Activated CD4-positive, alpha-beta T cell treated with anti-CD3 and anti-CD28 coated beads for 48 hours (primary cell): Measurements from ENCODE around the gene PPP3CA.
A peak's percentile ranks its signal among the peaks of the same experiment; 100 is the strongest.

Source experiments
- DNase-seq: peaks from one replicate; pipeline ENCODE4 v3.0.0-alpha.2; 2020

PPP3CA gene

DNA sequence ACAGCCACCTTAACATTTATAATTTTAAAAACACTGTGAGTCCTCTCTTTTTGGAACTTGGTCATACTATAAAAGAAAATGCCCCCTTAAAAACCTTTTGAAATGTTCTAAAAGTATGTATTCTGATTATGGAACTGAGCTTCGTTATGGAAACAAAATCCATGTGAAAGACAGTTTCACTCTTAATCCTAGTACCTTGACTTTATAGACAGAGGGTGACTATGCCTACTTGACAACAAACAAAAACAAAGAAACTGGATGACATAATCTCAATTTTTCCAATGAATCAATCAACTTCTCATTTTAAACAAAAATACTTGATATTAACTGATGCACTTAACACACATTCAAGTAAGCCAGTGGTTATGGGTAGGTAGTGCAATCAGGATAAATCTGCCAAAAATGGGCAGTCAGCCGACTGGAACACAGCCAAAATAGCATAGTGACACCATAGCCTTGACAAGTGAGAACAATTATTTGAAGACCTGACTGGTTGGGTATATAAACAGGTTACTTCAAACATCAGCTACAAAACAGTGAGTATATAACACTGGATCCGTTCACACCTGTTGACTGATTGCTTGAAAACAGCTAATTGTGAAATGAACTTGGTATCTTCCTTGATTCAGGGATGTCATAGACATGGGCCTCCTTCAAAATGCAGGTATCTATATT, 265.5 kb downstream of the PPP3CA start:
- no peak for DNase-seq

DNA sequence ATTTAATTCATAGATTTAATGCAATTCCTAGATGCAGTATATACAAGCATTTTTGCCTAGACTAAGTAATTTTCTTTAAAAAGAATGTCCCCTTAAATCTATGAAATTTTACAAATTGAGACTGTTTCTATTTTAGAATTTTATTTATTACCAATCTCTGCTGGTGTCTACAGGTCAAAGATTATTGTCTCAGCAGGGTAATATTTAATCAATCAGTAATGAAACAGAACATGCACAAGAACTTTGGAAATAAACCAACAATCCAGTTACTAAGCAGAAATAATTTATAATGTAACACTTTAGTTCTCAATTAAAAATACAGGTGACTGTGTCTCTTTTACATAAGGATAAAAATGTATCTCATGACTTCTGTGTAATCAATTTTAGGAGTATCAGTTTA, 266.2 kb downstream of the PPP3CA start:
- DNase-seq = no peak

DNA sequence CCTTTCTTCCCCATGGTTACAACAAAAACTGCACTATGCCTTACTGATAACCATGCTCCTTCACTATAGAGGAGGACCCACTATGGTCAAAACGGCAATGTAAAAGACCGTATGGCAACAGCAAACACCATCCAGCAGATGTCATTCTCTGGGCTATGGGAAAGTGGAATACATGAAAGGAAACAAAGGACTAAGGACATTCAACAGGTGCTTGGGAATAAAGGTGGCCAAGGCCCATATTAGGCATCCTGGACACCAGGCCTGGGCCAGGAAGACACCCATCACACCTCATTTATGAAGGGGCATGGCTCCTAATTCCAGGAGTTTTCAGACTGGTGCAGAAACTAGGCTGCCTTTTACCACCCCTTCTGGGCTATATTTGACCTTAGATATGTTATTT, 268.4 kb downstream of the PPP3CA start:
- no peak for DNase-seq

DNA sequence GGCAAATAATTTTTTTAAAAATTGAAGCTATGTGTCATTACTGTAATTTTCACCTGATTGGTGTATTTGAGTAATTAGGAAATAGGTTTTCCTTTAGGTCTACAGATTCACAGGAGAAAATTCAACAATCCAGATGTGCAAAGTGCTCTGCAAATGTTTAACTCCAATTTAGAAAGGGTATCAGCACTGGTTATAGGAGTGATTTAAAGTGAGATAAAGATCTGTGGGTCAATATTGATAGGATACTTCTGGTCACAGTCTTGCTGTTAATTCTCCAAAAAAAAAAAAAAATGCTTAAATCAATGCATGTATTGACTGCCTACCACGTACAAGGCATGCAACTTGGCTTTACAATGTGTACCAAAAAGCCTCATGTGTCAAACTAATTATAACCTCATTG, 271.3 kb downstream of the PPP3CA start:
- no peak for DNase-seq

DNA sequence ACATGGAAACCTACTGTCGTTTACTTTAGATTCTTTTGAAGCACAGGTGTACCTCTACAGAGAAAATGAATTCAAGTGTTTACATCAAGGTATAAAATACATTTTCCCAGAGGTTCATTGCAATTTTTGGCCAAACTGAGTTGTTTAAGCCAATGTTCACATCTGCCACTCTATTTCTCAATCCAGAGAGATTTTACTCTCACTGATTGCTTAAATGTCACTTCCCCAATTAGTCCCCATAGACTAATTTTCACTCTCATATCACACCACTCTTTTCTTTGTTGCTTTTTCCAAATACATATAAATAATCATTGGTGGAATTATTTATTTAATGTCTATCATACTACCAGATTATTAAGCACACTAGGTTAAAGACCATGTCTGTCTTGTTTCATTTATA, 271.8 kb downstream of the PPP3CA start:
- DNase-seq = no peak

DNA sequence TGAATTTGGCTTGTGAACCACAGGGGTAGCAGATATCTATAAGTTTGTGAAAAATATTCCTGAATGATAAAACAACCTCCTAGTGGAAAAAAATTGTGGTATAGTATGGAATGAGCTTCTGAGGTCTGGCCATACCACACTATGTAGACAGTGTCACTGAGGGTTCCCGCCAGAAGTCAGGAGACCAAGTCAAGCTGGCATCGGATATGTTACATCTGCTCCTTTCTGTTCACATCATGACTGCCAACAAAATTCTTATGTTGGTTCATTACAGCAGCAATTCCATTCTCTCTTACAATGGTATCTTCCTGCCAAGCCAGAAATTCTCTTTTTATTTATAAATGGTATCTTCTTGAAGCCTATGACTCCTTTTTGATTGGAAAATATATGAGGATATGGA, 273.0 kb downstream of the PPP3CA start:
- DNase-seq = no peak

DNA sequence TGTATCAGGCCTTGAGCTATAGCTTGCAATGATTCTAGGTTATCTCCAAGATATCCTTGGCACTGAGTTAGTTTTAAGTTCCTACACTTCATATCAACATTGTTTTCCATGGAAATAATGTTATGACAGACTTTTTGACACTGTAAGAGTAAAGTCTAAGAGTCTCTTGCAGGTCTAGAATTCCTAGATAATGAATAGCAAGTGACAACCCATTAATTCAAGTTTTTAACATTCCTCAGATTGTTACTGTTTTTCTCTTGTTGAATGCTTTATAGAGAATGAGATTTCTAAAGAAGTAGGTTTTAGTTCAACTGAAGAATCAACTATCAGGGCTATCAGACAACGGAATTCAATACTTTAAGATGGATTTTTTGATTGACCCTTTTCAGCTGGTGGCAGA, 276.1 kb downstream of the PPP3CA start:
- DNase-seq = no peak

DNA sequence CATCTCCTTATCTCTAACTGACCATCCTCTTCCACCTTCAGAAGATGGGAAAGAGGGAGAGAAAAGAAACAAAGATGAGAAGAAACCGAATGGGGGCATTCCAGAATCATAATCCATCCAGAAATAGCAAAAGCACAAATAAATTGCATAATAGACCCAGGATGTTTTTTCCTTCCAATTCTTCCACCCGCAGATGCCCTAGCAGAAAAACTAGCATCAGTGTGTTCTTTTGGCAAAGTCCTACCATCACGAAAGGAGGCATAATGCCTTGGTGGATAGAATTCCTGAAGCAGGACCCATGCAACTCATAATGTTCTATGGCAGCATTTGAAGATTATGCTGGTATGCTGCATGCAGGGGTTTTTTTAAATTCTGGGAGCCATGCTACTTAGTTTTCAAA, 279.2 kb downstream of the PPP3CA start:
- DNase-seq = no peak

DNA sequence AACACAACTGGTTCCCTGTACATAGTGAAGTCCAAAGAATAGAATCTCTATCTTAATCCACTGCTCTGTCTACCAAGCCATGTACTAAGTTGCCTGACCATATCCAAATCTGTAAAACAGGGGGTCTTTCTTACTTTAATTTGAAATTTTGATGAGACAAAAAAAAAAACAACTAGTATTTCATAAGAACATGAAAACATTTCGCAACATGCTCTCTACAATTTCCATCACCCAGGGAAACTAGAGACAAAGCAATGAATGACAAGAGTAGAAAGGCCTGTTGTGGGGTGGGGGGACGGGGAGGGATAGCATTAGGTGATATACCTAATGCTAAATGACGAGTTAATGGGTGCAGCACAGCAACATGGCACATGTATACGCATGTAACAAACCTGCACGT, 279.9 kb downstream of the PPP3CA start:
- no peak for DNase-seq

DNA sequence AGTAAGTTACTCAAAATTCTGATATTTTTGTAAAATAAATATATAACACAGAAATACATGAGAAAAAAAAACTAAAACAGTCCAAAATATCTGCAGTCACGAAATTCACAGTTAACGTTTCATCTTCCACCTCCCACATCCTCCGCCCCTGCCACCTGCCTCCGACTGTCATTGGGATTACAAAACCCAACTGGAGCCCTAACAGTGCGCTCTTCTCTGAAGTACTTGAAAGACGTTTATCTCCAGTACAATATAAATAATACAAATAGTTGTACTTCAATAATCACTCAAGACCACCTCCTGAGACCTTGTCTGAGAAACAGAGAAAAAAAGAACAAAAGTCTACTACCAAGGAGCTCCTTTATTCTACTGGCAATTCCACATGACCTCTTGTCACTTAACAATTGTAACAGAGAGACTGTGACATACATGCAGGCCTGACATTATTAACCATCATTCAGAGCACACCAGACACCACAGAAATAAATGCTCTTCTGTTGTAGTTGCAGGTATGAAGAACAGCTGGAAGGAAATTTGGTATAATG, 280.6 kb downstream of the PPP3CA start:
- no peak for DNase-seq

DNA sequence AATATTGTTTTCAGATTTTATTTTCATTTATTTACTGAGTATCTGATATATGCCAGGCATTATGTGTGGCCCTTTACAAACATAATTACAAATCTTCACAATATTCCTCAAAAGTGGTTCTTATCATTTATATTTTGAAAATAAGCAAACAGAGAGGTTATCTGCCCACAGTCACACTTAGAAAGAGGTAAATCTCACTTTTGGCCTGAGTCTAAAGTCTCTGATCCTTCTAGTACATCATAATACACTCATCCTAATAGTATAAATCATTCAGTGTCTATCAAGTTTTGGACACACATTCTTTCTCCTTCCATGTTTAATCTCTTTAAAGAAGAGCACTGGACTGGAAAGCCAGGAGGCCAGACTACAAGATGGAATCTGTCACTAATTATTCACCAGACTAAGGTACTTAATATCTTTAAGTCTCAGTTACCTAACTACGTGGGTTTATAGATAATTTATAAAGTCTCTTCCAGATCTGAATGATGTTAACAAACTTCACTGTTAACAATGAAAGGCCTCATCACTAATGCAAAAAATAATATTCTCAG, 281.3 kb downstream of the PPP3CA start:
- no peak for DNase-seq

DNA sequence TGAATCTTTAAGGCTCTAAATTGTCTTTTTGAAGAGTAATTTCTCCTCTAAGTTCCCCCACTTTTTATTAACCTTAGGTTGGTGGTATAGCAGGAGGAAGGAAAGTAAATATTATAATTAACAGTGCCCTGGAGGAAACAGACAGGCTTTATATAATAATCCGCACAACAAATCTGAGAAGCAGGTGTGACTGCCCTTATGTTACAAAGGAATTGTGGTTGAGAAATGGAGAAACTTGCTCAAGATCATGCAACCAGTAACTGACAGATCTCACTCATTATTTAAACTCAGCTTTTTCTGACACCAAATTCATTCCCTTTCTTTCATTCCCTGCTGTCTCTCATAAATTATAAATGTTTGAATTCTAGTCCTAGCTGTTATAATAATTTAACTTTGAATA, 282.0 kb downstream of the PPP3CA start:
- DNase-seq = no peak

DNA sequence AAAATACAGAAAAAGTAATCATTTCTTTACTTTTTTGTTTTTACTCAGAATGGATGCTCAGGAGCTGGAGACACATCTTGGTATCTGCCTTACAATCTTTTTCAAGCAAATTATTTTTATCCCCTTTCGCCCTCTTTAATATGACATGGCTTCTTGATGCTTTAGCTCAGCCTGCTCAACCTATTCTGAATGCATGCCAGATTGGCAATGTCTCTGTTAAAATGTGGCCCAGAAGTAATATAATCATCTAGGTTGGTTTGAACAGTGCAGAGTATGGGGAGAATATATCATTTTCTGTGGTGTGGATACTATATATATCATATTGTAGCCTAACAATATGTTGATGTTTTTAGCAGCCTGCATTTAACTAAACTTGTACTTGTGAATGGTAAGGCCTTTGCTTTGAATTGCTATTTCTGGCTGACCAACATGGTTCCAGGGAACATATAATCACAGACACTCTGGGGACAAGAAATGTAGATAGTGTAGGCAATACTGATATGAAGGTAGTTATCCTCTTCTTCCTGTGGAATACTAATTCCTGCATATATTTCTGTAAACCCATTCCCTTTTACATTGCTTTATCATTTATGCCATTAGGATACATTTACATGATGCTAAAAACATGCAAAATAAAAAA, 282.7 kb downstream of the PPP3CA start:
- DNase-seq = no peak

DNA sequence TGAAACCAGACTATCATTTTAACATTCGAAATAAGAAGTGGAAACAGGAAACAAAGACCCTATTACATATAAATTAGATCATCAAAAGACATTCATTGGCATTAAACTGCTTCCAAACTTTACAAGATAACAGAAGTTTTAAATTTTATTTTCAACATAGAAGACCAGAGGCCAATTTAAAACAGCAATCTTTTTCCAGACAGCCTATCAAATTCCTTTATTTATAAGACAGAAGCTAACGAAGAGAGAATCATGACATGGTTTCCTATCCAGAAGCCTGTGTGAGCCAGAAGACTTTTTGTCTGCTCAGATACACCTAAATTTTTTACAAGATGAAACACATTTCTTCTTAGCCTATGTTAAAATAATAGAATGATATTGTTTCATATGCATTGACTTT, 291.9 kb downstream of the PPP3CA start:
- DNase-seq = no peak

DNA sequence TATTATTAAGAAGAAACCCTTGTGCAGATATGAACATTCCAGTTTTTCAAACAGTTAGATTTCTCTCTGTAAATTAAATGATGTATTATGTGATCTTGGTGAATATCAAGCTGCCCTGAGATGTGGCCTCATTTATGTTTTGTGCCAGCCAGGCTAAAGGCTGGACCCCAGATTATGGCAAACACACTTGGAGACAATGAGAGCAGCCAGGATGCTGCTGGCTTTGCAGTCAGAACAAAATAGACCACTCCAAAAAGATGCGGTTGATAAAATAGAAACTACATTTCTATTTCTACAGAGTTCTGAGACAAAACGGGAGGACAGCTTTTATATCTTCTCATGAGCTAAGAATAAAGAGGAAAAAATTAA, 296.5 kb downstream of the PPP3CA start:
- DNase-seq = no peak

DNA sequence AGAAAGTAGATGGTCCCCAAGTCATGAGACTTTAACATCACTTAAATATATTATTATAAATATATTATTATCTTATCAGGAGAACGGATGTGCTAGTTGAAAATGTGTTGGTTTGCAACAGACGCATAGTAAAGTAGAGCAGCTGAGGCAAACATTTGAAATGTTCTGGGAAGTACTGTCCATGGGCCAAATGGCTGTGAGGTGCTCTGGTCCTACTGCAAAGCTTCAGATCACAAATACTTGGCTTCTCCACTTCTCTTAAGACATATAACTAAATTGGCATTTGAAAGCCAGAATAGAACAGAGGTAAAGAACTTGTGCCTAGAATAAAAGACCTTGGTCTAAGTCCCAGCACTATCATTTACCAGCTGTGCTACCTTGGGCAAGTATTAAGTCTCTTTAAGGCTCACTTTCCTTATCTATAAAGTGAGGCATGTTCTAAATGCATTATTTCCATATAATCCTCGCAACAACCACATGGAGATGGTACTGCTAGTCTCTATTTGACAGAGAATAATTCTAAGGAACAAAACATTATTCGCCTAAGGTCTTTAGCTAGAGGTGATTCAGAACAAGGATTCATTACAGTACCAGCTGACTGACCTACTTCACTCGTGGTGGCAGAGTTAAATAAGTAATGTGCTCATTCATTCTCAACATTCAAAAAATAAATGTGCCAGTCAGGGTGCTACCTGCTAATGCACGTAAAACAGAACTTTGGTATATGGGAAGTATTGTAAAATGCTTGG, 297.1 kb downstream of the PPP3CA start:
- no peak for DNase-seq

DNA sequence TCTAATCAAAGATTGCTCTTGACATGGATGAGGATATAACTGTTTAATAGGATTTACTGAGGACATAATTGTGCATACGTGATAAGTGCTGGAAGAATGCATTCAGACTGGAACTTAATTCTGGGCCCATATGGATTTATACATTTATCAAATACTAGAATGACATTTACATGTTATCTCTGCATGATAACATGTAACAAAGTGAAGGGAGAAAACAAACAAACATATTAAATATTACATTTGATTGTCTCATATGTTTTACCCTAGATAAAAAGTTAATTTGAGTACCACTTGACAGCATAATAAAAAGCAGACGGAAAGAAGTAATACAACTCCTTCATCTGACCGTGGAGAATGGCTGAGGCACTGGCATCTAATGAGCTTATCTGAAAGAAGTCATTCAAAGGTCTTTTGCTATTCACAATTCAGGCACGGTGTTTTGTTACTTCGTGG, 297.8 kb downstream of the PPP3CA start:
- DNase-seq = no peak

DNA sequence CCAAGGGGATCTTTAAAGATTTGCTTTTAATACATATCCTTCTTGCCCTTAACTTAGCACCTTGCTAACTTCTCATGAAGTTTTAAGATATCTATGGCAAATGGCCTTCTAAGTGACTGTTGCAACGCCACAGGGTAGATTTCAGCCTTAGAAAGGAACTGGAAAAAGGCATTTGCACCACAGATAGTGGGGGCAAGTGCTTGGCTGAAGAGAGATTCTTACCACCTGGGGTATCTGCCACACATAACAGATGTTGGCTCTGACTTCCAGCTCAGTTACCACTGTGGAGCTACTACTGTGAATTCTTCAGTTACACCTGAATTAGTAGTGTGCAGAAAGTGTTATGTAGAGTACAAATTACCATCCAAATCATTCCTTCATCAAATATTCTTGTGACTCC, 302.6 kb downstream of the PPP3CA start:
- DNase-seq = no peak

DNA sequence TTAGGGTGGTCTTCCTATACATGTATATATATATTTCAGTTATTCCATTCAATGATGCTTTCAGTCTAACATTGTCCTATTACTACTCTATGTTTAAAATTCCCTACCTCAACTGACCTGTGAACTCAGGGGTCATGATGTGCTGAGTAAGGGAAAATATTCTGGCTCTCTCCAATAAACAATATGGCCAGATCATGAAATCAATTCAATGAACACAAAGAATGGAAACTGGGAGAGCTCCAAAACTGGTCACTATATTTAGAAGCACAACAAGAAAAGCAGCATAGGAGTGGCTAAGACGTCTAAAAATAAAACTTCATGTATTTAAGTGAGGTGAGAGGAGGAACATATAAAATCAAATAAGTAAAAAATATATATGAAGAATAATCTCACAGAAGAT, 304.5 kb downstream of the PPP3CA start:
- no peak for DNase-seq

DNA sequence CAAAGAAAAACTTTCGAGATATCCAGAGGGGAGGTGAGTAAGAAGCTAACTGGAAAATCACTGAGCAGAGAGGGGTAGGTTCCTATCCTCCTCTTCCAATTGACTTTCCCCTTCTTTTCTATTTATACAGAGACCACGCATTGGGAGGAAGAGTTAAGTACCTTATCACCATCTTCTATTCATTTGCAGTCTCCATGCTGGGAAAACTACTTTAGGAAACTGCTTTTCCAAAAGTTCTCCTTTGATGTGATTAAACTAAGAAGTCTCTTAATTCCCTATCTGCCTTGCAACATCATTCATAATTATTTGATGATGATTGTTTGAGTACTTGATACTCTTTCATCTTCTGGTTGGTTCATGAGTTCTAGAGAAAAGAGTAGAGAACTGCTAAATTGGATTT, 306.6 kb downstream of the PPP3CA start:
- DNase-seq = no peak

DNA sequence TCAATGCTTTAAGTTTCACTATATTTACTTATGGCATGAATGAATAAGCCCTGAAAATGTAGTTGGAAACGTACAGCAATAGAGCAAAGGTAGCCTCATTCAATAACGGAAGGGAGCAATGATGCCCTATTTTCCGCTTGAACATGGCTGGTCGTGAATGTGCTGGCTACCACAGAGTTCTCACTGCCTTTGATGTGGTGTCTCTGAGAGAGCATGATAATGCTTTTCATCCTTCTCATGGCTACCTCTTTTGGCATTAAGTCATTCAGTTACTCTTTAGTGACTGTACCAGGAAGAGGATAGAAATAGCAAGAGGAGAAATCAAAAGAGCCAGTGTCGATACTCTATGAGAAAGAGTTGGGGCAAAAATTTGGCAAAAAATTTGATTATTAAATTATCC, 308.0 kb downstream of the PPP3CA start:
- peak; percentile 57 for DNase-seq

DNA sequence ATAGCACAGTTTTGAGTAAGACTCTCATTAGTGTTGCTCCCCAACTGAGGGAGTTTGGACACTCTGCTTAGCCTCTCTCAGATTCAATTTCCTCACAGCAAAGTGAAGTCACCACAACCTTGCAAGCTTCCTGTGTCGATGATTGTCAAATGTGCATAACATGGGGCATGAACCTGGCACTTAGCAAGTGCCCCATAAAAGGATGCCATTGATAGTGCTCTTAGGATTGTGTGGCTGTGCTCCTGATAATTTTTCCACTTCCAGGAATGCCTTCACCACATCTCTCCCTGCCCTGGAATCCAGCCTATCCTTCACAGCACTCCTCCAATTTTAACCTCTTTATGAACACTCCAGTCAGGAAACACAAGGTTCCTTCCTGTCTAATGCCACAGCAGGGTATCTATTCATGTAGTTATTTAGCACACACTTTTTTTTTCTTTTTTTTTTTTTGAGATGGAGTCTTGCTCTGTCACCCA, 309.4 kb downstream of the PPP3CA start:
- DNase-seq = peak; percentile 5

DNA sequence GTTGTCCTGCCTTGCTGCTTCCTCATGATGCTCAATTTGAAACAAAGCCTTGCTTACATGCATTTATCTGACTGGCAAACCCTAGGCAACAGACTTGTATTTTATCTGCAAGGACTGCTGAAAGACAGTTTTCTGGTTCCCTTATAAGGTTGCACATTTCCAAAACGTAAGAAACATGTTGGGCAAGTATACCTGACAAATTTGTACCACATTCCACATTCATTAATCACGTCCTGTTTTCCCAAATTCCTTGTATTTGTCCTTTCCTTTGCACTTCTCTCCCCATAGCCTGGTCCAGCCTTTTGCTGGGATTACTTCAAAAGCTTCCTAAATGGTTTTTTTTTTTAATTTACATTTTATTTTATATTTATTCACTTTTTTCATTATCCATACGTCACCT, 310.1 kb downstream of the PPP3CA start:
- no peak for DNase-seq

DNA sequence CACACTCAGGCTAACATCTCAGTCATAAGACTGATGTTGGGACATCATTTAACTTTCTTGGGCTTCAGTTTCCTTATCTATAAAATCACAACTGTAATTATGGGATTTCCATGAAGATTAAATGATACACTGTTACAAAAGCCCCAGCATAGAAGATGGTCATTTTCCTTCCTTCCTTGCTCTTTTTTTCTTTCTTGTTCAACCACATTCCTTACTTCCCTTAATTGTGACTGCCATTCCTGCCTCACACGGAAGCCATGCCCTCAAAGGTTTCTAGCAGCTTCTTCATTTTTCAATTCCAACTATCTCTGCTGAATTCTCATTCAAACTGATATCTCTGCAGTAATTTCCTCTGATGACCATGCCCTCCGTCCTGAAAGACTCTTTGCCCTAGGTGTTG, 311.8 kb downstream of the PPP3CA start:
- no peak for DNase-seq
